CD14-positive monocyte (primary cell): ENCODE data around the gene UBTFL1. TPM values are rescaled to one million over a fixed set of nuclear protein-coding genes. Genes with fewer than 3 reads are reported as not detected.

Experiments
- DNase-seq, 3 donors: peaks; one replicate each; pipeline ENCODE4 v3.0.0-alpha.2; 2011 to 2022
- H2AFZ ChIP-seq: 2 replicates; pipeline ENCODE4 v1.6.0; 2012; ENCODE audit warnings: mild to moderate bottlenecking, low read depth, low read length, inconsistent platforms; ENCODE audit not compliant: insufficient read depth, poor library complexity, severe bottlenecking
- H3K27ac ChIP-seq, 2 donors: 1 replicate in 1 of 2; 2 replicates in 1 of 2; pipeline ENCODE4 v1.5.1; 2012 to 2013; ENCODE audit warnings: low read length in 2 of 2, control low read depth in 1 of 2, inconsistent platforms in 1 of 2, low read depth in 1 of 2, mild to moderate bottlenecking in 1 of 2
- H3K27me3 ChIP-seq, 2 donors: one replicate each; pipeline versions ENCODE4 v1.6.0 to v1.6.1; 2011 to 2013; ENCODE audit warnings: low read length in 2 of 2; ENCODE audit not compliant: control insufficient read depth in 2 of 2, insufficient read depth in 2 of 2
- H3K36me3 ChIP-seq, 2 donors: replicated peaks in 1 of 2; 1 replicate in 1 of 2; 2 replicates in 1 of 2; pipeline versions ENCODE4 v1.5.1 to v1.6.1; 2012 to 2013; ENCODE audit warnings: low read length in 2 of 2, control low read depth in 1 of 2, inconsistent platforms in 1 of 2, mild to moderate bottlenecking in 1 of 2; ENCODE audit not compliant: insufficient read depth in 2 of 2, control insufficient read depth in 1 of 2
- H3K4me1 ChIP-seq, 2 donors: 1 replicate in 1 of 2; 2 replicates in 1 of 2; pipeline versions ENCODE4 v1.5.1 to v1.6.1; 2012 to 2013; ENCODE audit warnings: low read length in 2 of 2, control low read depth in 1 of 2, inconsistent platforms in 1 of 2, mild to moderate bottlenecking in 1 of 2, moderate library complexity in 1 of 2; ENCODE audit not compliant: insufficient read depth in 2 of 2, control insufficient read depth in 1 of 2
- H3K4me2 ChIP-seq: replicated peaks from 2 replicates; pipeline ENCODE3; 2012; ENCODE audit warnings: low read length, moderate library complexity, mild to moderate bottlenecking; ENCODE audit not compliant: poor library complexity, severe bottlenecking; ENCODE audit errors: extremely low read depth
- H3K4me3 ChIP-seq, 3 experiments: fragments of 200-600 bp in 1 of 3; sonication (generic) in 1 of 3; replicated peaks in 1 of 3; 1 replicate in 2 of 3; 2 replicates in 1 of 3; pipeline ENCODE4 v1.5.1; 2011 to 2013; ENCODE audit warnings: low read length in 3 of 3, mild to moderate bottlenecking in 3 of 3, control low read depth in 2 of 3, low read depth in 2 of 3, inconsistent platforms in 1 of 3, moderate library complexity in 1 of 3
- H3K79me2 ChIP-seq: 2 replicates; pipeline ENCODE4 v1.6.0; 2012; ENCODE audit warnings: mild to moderate bottlenecking, control low read depth, inconsistent platforms, low read length, moderate library complexity; ENCODE audit not compliant: insufficient read depth
- H3K9ac ChIP-seq: 2 replicates; pipeline ENCODE4 v1.6.0; 2017; ENCODE audit warnings: low read length, mild to moderate bottlenecking; ENCODE audit not compliant: insufficient read depth, poor library complexity, severe bottlenecking
- H3K9me3 ChIP-seq, 2 donors: replicated peaks in 1 of 2; 1 replicate in 1 of 2; 2 replicates in 1 of 2; pipeline versions ENCODE4 v1.5.1 to v1.6.1; 2012 to 2013; ENCODE audit warnings: low read length in 2 of 2, control low read depth in 1 of 2; ENCODE audit not compliant: control insufficient read depth in 1 of 2, insufficient read depth in 1 of 2
- H4K20me1 ChIP-seq: 2 replicates; pipeline ENCODE4 v1.6.0; 2012; ENCODE audit warnings: mild to moderate bottlenecking, low read length, control low read depth, moderate library complexity; ENCODE audit not compliant: insufficient read depth
- H3K27ac Mint-ChIP-seq, 7 donors: one replicate each; pipeline ENCODE4 v1.8.0; 2020; ENCODE audit warnings: mild to moderate bottlenecking in 7 of 7, mixed read lengths in 7 of 7, moderate library complexity in 6 of 7, inconsistent platforms in 2 of 7
- H3K27me3 Mint-ChIP-seq, 3 donors: one replicate each; pipeline ENCODE4 v1.8.0; 2021 to 2022; ENCODE audit warnings: low read depth in 3 of 3, mild to moderate bottlenecking in 3 of 3, mixed read lengths in 3 of 3, moderate library complexity in 3 of 3, inconsistent platforms in 1 of 3
- H3K36me3 Mint-ChIP-seq, 2 donors: one replicate each; pipeline ENCODE4 v1.8.0; 2020; ENCODE audit warnings: mixed read lengths in 2 of 2, inconsistent platforms in 1 of 2, mild to moderate bottlenecking in 1 of 2
- H3K4me1 Mint-ChIP-seq: one replicate; pipeline ENCODE4 v1.8.0; 2020; ENCODE audit warnings: mild to moderate bottlenecking, mixed read lengths
- H3K4me3 Mint-ChIP-seq, 2 donors: one replicate each; pipeline ENCODE4 v1.8.0; 2020; ENCODE audit warnings: mild to moderate bottlenecking in 2 of 2, mixed read lengths in 2 of 2, moderate library complexity in 1 of 2
- H3K9me3 Mint-ChIP-seq, 7 donors: one replicate each; pipeline ENCODE4 v1.8.0; 2020 to 2022; ENCODE audit warnings: mixed read lengths in 7 of 7, mild to moderate bottlenecking in 6 of 7, moderate library complexity in 6 of 7, inconsistent platforms in 2 of 7
- WGBS: methylation state at CpG from one replicate; pipeline ENCODE4 v1.1.5; 2013; ENCODE audit warnings: missing lambda C conversion rate; ENCODE audit not compliant: insufficient coverage; 5-methylcytosine and 5-hydroxymethylcytosine counted together
- intact Hi-C, 2 donors: fragments of 100-400 bp; cut with micrococcal nuclease; formaldehyde crosslinking; loops; one replicate each; pipeline versions ENCODE4 v1.15.0 to v1.15.1; 2023
- polyA plus RNA-seq, 3 donors: library from polyadenylated mRNA; depleted of rRNA in 1 of 3; unstranded in 2 of 3; stranded (reverse) in 1 of 3; fragments of 300-500 nt in 2 of 3; fragments of >200 nt in 1 of 3; fragmentation: Illumina TruSeq in 2 of 3; gene quantifications; 1 replicate in 2 of 3; 2 replicates in 1 of 3; pipeline ENCODE4 v1.2.3, GENCODE V29; 2012 to 2021
- TF ChIP-seq, protein P1 (sequence below): fragments of 200-600 bp; IDR thresholded peaks from one replicate; pipeline ENCODE4 v1.8.0; 2022; ENCODE audit warnings: antibody characterized with exemption, mild to moderate bottlenecking

The UBTFL1 gene
- polyA plus RNA-seq, 3 donors: not detected

- Histone ChIP-seq H3K27ac (no peak overlapping the region), H3K9ac (no peak overlapping the region), H3K4me1 (no peaks in the 10 kb centered on the region), H4K20me1 (no peaks in the 10 kb centered on the region), H3K27me3 (no peaks in the 10 kb centered on the region), H3K79me2 (no peaks in the 10 kb centered on the region), H3K9me3 (peaks cover 0 to 3% of the 10 kb centered on the region in 2 donors), H3K4me3 (no peak overlapping the region), H3K36me3 (no peaks in the 10 kb centered on the region), H2AFZ (no peak overlapping the region), H3K4me2 (no peak overlapping the region)
- Mint-ChIP-seq H3K4me1 (no peaks in the 10 kb centered on the region), H3K36me3 (no peaks in the 10 kb centered on the region), H3K27me3 (peaks cover 0 to 1% (median 0%) of the 10 kb centered on the region in 3 donors), H3K9me3 (peaks cover 0 to 10% (median 4%) of the 10 kb centered on the region in 7 donors), H3K4me3 (no peak overlapping the region), H3K27ac (no peak overlapping the region)
- WGBS: no CpG with 5 or more reads among the region's 3 CpGs
- intact Hi-C loops: no loop called here
- DNase-seq: no peak
- TF ChIP-seq, protein P1, sequence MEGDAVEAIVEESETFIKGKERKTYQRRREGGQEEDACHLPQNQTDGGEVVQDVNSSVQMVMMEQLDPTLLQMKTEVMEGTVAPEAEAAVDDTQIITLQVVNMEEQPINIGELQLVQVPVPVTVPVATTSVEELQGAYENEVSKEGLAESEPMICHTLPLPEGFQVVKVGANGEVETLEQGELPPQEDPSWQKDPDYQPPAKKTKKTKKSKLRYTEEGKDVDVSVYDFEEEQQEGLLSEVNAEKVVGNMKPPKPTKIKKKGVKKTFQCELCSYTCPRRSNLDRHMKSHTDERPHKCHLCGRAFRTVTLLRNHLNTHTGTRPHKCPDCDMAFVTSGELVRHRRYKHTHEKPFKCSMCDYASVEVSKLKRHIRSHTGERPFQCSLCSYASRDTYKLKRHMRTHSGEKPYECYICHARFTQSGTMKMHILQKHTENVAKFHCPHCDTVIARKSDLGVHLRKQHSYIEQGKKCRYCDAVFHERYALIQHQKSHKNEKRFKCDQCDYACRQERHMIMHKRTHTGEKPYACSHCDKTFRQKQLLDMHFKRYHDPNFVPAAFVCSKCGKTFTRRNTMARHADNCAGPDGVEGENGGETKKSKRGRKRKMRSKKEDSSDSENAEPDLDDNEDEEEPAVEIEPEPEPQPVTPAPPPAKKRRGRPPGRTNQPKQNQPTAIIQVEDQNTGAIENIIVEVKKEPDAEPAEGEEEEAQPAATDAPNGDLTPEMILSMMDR: no peak
Observed at GRCh38 chr11:90124946-90125345, 39.2 kb downstream of the UBTFL1 start.

- no peak overlapping the region for H2AFZ ChIP-seq
- no peaks in the 10 kb centered on the region for H4K20me1 ChIP-seq
- peaks cover 0 to 5% of the 10 kb centered on the region in 2 donors for H3K4me1 ChIP-seq
- Mint-ChIP-seq H3K27ac (no peak overlapping the region), H3K36me3 (no peaks in the 10 kb centered on the region), H3K4me3 (peak overlapping the region in 1 of 2 donors; percentile 87), H3K4me1 (peaks cover 8% of the 10 kb centered on the region), H3K9me3 (peaks cover 0 to 10% (median 2%) of the 10 kb centered on the region in 7 donors), H3K27me3 (peaks cover 19 to 33% (median 23%) of the 10 kb centered on the region in 3 donors)
- WGBS: 39% methylated on average over 6 of the region's 11 CpGs
- intact Hi-C loops: no loop called here
- no peak overlapping the region for H3K27ac ChIP-seq
- TF ChIP-seq, protein P1: no peak
- no peak for DNase-seq
- H3K9ac ChIP-seq: no peak overlapping the region
- H3K9me3 ChIP-seq: no peaks in the 10 kb centered on the region
- peak overlapping the region in 1 of 3 experiments; percentile 30 for H3K4me3 ChIP-seq
- peak overlapping the region; percentile 55 for H3K4me2 ChIP-seq
- no peaks in the 10 kb centered on the region for H3K79me2 ChIP-seq
- H3K36me3 ChIP-seq: no peaks in the 10 kb centered on the region
- peaks cover 15 to 21% of the 10 kb centered on the region in 2 donors for H3K27me3 ChIP-seq
Observed at GRCh38 chr11:90133560-90134477, 48.1 kb downstream of the UBTFL1 start.
